ENCODE results near the gene MGMT.

Gene MGMT

DNA sequence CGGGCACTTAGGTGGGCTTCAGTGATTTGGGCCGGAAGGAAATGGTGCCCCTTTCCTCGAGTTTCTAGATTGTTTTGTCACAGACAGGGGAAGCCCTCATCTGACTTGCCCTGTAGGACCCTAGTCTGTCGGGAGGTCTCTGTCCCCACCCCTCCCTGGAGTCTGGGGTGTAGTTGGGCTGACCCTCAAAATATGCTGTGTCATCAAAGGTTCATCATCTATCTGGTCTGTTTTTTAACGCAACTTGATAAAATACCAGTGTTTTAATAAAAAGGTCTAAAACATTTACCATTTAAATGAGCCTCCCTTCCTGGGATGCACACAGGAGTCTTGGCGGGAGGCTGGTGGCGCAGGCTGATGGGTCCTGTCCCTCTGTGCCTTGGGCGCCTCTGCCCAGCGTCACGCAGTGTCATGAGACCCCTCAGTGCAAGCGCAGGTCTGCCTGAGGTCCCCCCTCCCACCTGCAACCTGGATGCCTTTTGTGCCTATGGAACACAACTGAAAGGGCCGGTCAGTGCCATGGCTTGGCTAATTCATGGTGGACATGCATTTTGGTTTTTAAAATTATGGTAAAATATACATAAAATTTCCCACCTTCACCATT, 146.4 kb downstream of the MGMT start:
- TF ChIP-seq, protein P1, sequence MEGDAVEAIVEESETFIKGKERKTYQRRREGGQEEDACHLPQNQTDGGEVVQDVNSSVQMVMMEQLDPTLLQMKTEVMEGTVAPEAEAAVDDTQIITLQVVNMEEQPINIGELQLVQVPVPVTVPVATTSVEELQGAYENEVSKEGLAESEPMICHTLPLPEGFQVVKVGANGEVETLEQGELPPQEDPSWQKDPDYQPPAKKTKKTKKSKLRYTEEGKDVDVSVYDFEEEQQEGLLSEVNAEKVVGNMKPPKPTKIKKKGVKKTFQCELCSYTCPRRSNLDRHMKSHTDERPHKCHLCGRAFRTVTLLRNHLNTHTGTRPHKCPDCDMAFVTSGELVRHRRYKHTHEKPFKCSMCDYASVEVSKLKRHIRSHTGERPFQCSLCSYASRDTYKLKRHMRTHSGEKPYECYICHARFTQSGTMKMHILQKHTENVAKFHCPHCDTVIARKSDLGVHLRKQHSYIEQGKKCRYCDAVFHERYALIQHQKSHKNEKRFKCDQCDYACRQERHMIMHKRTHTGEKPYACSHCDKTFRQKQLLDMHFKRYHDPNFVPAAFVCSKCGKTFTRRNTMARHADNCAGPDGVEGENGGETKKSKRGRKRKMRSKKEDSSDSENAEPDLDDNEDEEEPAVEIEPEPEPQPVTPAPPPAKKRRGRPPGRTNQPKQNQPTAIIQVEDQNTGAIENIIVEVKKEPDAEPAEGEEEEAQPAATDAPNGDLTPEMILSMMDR (IDR thresholded peaks at IDR 0.05; ENCODE audit: low read depth, low read length): no peak
- no peak overlapping the region for H3K4me3 ChIP-seq (ENCODE audit: low read depth, low read length)
- in situ Hi-C loops (cut with HindIII; ENCODE audit: low sequenced_read_pairs): no loop called here
- no peak for DNase-seq (ENCODE audit: low read depth, low spot score)

DNA sequence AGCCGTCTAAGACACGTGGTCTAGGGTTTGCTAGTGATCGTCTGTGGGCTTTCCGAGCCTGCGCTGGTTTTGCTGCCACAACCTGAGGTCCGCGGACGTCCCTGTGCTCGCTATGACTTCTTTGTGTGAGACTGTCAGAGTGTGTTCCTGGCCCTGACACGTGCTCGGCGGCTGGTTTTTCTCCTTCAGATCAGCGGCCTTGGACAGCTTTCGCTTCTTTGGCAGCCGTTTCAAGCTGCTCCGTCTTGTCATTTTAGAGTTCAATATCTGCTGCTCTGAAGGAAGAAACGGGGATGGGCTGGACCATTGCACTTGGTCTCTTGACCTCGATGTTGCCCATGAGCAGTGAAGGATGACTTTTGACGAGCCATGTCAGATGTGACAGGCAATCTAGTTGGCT, 147.3 kb downstream of the MGMT start:
- TF ChIP-seq, protein P1 (IDR thresholded peaks at IDR 0.05; ENCODE audit: low read depth, low read length): no peak
- in situ Hi-C loops (cut with HindIII; ENCODE audit: low sequenced_read_pairs): no loop called here
- no peak overlapping the region for H3K4me3 ChIP-seq (ENCODE audit: low read depth, low read length)

DNA sequence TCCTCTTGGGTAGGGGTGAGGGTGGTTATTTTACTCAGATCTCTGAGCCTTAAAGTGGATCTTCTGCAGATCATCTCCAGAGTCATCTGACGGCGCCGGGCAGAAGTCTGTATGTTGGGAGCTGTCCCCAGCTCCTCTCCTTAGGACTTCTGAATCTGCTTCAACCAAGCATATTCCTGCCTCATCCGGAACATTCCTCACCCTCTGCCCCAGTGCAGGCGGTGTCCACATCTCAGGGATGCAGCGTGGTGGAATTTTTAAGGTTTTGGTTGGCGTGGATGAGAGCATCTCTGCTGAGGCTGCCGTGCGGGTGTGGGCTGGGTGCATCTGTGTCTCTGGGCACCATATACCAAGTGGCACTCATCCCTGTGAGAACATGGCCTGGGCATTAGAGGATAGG, 148.3 kb downstream of the MGMT start:
- in situ Hi-C loops (cut with HindIII; ENCODE audit: low sequenced_read_pairs): no loop called here
- TF ChIP-seq, protein P1 (IDR thresholded peaks at IDR 0.05; ENCODE audit: low read depth, low read length): no peak
- no peak for DNase-seq (ENCODE audit: low read depth, low spot score)
- no peak overlapping the region for H3K4me3 ChIP-seq (ENCODE audit: low read depth, low read length)

More for the DNA sequence above, 147.3 kb downstream of the MGMT start:
- DNase-seq (ENCODE audit: low read depth, low spot score): no peak

DNA sequence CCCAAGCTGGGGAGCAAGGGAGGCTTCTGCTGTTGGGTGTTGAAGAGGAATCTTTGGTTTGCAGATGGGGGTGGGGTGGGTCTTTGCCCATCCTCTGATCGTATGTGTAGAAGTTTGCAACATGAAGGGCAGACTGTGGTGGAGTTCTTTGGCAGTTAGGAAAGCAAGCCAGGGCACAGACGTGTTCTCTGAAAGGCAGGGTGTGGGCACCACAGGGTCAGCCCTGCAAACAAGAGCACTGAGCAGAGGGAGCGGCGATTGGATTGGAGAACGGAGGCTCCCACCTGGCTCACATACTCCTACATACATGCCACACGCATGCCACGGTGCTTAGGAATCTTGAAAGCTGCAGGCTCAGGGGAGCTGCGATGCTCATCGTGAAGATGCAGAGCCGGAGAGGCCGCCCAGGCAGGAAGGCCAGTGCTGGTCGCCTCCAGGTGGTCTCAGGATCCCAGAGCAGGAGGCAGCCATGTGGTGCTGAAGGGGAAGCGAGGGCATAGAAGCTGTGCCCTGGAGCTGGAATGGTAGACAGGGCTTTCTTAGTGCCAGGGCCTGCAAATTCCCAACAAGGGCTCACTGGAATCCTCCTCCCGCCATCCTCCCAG, 149.0 kb downstream of the MGMT start:
- in situ Hi-C loops (cut with HindIII; ENCODE audit: low sequenced_read_pairs): no loop called here
- DNase-seq (ENCODE audit: low read depth, low spot score): no peak
- no peak overlapping the region for H3K4me3 ChIP-seq (ENCODE audit: low read depth, low read length)
- TF ChIP-seq, protein P1 (IDR thresholded peaks at IDR 0.05; ENCODE audit: low read depth, low read length): no peak

DNA sequence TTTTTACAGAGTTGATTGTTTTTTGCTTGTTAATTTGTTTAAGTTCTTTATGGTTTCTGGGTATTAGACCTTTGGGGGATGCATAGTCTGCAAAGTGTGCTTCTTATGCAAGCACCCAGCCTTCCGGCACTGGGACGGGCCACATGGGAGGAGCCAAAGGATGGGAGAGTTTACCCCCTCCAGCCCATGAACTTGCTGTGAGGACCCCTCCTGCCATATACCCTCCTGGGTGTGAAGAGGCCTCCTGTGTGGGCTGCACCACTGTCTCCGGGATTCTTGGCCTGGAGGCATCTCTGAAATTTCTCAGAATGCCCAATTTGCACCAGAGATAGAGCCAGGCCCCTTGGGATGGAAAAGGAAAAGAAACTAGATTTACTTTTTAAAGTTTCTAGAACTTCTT, 150.7 kb downstream of the MGMT start:
- DNase-seq (ENCODE audit: low read depth, low spot score): no peak
- TF ChIP-seq, protein P1 (IDR thresholded peaks at IDR 0.05; ENCODE audit: low read depth, low read length): no peak
- in situ Hi-C loops (cut with HindIII; ENCODE audit: low sequenced_read_pairs): no loop called here
- H3K4me3 ChIP-seq (ENCODE audit: low read depth, low read length): no peak overlapping the region

DNA sequence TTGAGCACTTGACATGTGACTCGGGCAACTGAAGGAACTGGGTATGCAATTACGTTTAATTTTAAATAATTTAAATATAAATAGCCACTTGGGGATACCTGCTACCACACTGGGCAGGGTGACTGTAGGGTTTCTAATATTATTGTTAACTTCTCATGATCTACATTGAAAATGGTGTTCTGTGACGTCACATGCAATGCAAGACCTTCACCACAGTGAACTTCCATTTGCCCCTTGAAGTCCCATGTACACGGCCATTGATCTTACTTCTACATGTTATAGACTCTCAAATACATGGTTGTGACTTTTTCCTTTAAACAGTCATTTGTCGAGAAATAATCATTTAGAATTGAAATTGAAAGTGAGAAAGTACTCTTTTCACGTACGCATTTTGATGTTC, 154.0 kb downstream of the MGMT start:
- in situ Hi-C loops (cut with HindIII; ENCODE audit: low sequenced_read_pairs): no loop called here
- TF ChIP-seq, protein P1 (IDR thresholded peaks at IDR 0.05; ENCODE audit: low read depth, low read length): no peak
- DNase-seq (ENCODE audit: low read depth, low spot score): no peak
- H3K4me3 ChIP-seq (ENCODE audit: low read depth, low read length): no peak overlapping the region

Measured in astrocyte of the spinal cord (primary cell).